Endothelial cell of umbilical vein (primary cell): ENCODE results near the gene JPH2. TPM values are rescaled to one million over a fixed set of nuclear protein-coding genes. Genes with fewer than 3 reads are reported as not detected.

ENCODE experiments used
- BruUV-seq: library from RNA; stranded (reverse); fragments of 400-500 nt; replicated peaks from 2 replicates; lab custom pipeline; 2021; lab: Mats Ljungman, UMichigan
- CTCF ChIA-PET: fragments of 300-600, 350-600 bp; sonication (Branson Sonifier 250); formaldehyde crosslinking; loops from one replicate; lab custom pipeline; 2021; ENCODE audit warnings: antibody characterized with exemption, inconsistent platforms; lab: Charles Lee
- POLR2A ChIA-PET: fragments of 300-600, 350-600 bp; sonication (Branson Sonifier 250); formaldehyde crosslinking; loops from one replicate; lab custom pipeline; 2021; ENCODE audit warnings: antibody characterized with exemption, inconsistent platforms; lab: Charles Lee
- DNase-seq: peaks from one replicate; pipeline ENCODE4 v3.0.0-alpha.2; 2011; ENCODE audit warnings: low read depth, low spot score
- FAIRE-seq: peaks from 2 replicates; lab custom pipeline; 2011; peaks lifted over from hg19 to GRCh38; lab: Jason Lieb, UNC
- H2AFZ ChIP-seq: 2 replicates; pipeline ENCODE4 v1.6.0; 2012; ENCODE audit warnings: low read depth, low read length, control low read depth, inconsistent platforms
- H3K27ac ChIP-seq: 2 replicates; pipeline ENCODE4 v1.5.1; 2011; ENCODE audit warnings: low read depth, mild to moderate bottlenecking, control low read depth, low read length, moderate library complexity; ENCODE audit not compliant: insufficient read depth
- H3K27me3 ChIP-seq, 2 experiments: 2 replicates each; pipeline versions ENCODE4 v1.6.0 to v1.6.1; 2011; ENCODE audit warnings: low read length in 2 of 2, mixed read lengths in 1 of 2; ENCODE audit not compliant: control insufficient read depth in 2 of 2, insufficient read depth in 2 of 2
- H3K36me3 ChIP-seq, 2 experiments: 2 replicates in 1 of 2; 3 replicates in 1 of 2; pipeline ENCODE4 v1.5.1; 2011; ENCODE audit warnings: low read length in 2 of 2, mild to moderate bottlenecking in 1 of 2, moderate library complexity in 1 of 2; ENCODE audit not compliant: control insufficient read depth in 2 of 2, insufficient read depth in 2 of 2; ENCODE audit errors: extremely low read depth in 1 of 2
- H3K4me1 ChIP-seq: 3 replicates; pipeline ENCODE4 v1.5.1; 2011; ENCODE audit warnings: mild to moderate bottlenecking, low read length; ENCODE audit not compliant: control insufficient read depth, insufficient read depth; ENCODE audit errors: extremely low read depth
- H3K4me2 ChIP-seq: 2 replicates; pipeline ENCODE4 v1.6.1; 2011; ENCODE audit warnings: low read length, control low read depth, mixed read lengths; ENCODE audit not compliant: insufficient read depth
- H3K4me3 ChIP-seq, 3 experiments: fragments of 200-600 bp in 1 of 3; sonication (generic), shearing (Covaris generic) in 1 of 3; replicated peaks in 1 of 3; 2 replicates each; pipeline ENCODE4 v1.5.1; 2011 to 2016; ENCODE audit warnings: control low read depth in 3 of 3, low read length in 3 of 3, mild to moderate bottlenecking in 2 of 3, inconsistent platforms in 1 of 3, low read depth in 1 of 3, moderate library complexity in 1 of 3; ENCODE audit not compliant: insufficient read depth in 1 of 3
- H3K79me2 ChIP-seq: 2 replicates; pipeline ENCODE4 v1.6.0; 2012; ENCODE audit warnings: low read length, inconsistent platforms; ENCODE audit not compliant: control insufficient read depth, insufficient read depth
- H3K9ac ChIP-seq: replicated peaks from 2 replicates; pipeline ENCODE3; 2011; ENCODE audit warnings: low read length, control low read depth; ENCODE audit not compliant: insufficient read depth; ENCODE audit errors: extremely low read depth
- H3K9me1 ChIP-seq: replicated peaks from 3 replicates; pipeline ENCODE4 v1.6.0; 2011; ENCODE audit warnings: mild to moderate bottlenecking, low read length; ENCODE audit not compliant: control insufficient read depth, insufficient read depth; ENCODE audit errors: extremely low read depth
- H3K9me3 ChIP-seq: replicated peaks from 2 replicates; pipeline ENCODE4 v1.5.1; 2012; ENCODE audit warnings: low read length, inconsistent platforms; ENCODE audit not compliant: control insufficient read depth, insufficient read depth
- H4K20me1 ChIP-seq: replicated peaks from 2 replicates; pipeline ENCODE3; 2011; ENCODE audit warnings: mild to moderate bottlenecking, low read length; ENCODE audit not compliant: control insufficient read depth, insufficient read depth; ENCODE audit errors: extremely low read depth
- EZH2 ChIP-seq: IDR thresholded peaks from 2 replicates; pipeline ENCODE4 v1.6.1; 2012; ENCODE audit warnings: borderline replicate concordance, low read depth, mild to moderate bottlenecking, moderate library complexity, low read length, inconsistent platforms; ENCODE audit not compliant: severe bottlenecking
- FOS ChIP-seq: IDR thresholded peaks from 2 replicates; pipeline ENCODE4 v1.6.1; 2011; ENCODE audit warnings: mild to moderate bottlenecking, low read length, moderate library complexity, borderline replicate concordance; ENCODE audit not compliant: insufficient read depth
- GATA2 ChIP-seq: IDR thresholded peaks from 2 replicates; pipeline ENCODE4 v1.7.0; 2011; ENCODE audit warnings: low read depth, mild to moderate bottlenecking, moderate library complexity, mixed read lengths, low read length; ENCODE audit not compliant: insufficient read length, insufficient read depth
- JUN ChIP-seq: IDR thresholded peaks from 2 replicates; pipeline ENCODE4 v1.6.1; 2011; ENCODE audit warnings: borderline replicate concordance, low read depth; ENCODE audit not compliant: insufficient read length, insufficient read depth
- MYC ChIP-seq: IDR thresholded peaks from one replicate; pipeline ENCODE4 v1.6.1; 2011; ENCODE audit warnings: mild to moderate bottlenecking, low read depth, low read length
- POLR2A ChIP-seq: IDR thresholded peaks from 2 replicates; pipeline ENCODE4 v1.6.1; 2012; ENCODE audit warnings: low read depth, mild to moderate bottlenecking, control low read depth, low read length
- POLR2AphosphoS5 ChIP-seq: IDR thresholded peaks from 2 replicates; pipeline ENCODE4 v1.6.1; 2012; ENCODE audit warnings: low read depth, mild to moderate bottlenecking, control low read depth, low read length, moderate library complexity; ENCODE audit not compliant: insufficient read depth
- dilution Hi-C: fragments of 300-500 bp; cut with MboI; formaldehyde crosslinking; loops from one replicate; pipeline ENCODE4 v1.15.0; 2019; ENCODE audit warnings: low sequenced_read_pairs; ENCODE audit not compliant: extremely low pct_ligation_motif_present
- intact Hi-C: fragments of 100-400 bp; cut with micrococcal nuclease; formaldehyde crosslinking; loops from one replicate; pipeline ENCODE4 v1.10.0; 2022
- polyA plus RNA-seq, 4 experiments: library from polyadenylated mRNA; depleted of rRNA in 3 of 4; stranded (reverse) in 3 of 4; unstranded in 1 of 4; fragments of >200 nt; gene quantifications; 2 replicates each; pipeline versions ENCODE4 v1.2.1 to v1.2.3, GENCODE V29; 2011 to 2012; ENCODE audit warnings: missing spikeins in 1 of 4
- total RNA-seq: library from RNA; stranded (reverse); gene quantifications from 2 replicates; pipeline ENCODE4 v1.2.3, GENCODE V29; 2021
- TF ChIP-seq, protein P1 (sequence below), 2 donors: IDR thresholded peaks; 1 replicate in 1 of 2; 2 replicates in 1 of 2; pipeline ENCODE4 v1.5.1; 2011; ENCODE audit warnings: low read length in 2 of 2, mild to moderate bottlenecking in 2 of 2, moderate library complexity in 2 of 2, control low read depth in 1 of 2, inconsistent platforms in 1 of 2, low read depth in 1 of 2; ENCODE audit not compliant: insufficient read depth in 1 of 2; ENCODE audit errors: extremely low read depth in 1 of 2
- TF ChIP-seq, protein P2 (sequence below): IDR thresholded peaks from 2 replicates; pipeline ENCODE4 v1.6.1; 2011; ENCODE audit not compliant: insufficient read depth, insufficient read length

The JPH2 gene
- total and polyA plus RNA-seq, 2 donors (not counting 3 experiments of a cell fraction or from before 2014, with no cell fraction given): not detected

DNA sequence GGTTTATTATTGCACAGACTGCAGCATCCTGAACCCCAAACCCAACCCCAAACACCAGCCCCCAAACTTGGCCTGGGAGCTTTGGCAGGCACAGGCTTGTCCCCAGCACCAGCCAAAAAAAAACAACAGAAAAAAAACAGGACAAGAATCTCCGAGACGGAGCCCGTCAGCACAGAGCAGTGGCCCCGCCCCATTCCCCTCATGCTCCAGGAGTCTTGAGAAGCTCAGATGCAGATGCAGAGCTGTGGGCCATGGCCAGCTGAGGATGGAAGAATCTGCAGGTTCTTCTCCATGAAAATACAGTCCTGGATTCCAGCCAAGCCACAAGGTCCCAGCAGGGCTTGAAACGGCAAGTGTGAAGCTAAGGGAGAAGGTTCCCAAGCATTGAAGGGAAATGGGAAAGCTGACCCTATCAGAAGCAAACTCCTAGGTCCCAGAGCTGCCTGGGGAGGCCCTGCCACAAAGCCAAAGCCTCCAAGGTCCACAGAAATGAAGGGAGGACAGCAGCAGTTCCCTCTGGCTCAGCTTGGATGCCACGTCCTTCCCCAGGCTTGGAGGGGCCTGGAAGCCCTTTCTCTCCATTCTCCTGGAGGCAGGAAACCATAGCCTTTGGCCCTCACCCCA is 75.2 kb downstream of the JPH2 start:
- Histone ChIP-seq H3K27ac (no peak overlapping the region), H3K36me3 (no peaks in the 10 kb centered on the region), H3K4me1 (no peaks in the 10 kb centered on the region), H4K20me1 (no peaks in the 10 kb centered on the region), H3K9me3 (no peaks in the 10 kb centered on the region), H3K27me3 (peaks cover 9 to 11% of the 10 kb centered on the region in 2 experiments), H2AFZ (no peak overlapping the region), H3K9me1 (no peaks in the 10 kb centered on the region), H3K4me2 (no peak overlapping the region), H3K9ac (no peak overlapping the region), H3K4me3 (no peak overlapping the region), H3K79me2 (no peaks in the 10 kb centered on the region)
- FAIRE-seq: no peak
- dilution Hi-C loops: no loop called here
- no TSS peak for BruUV-seq
- CTCF ChIA-PET: interaction anchor here (0.6 to 4.4 kb wide), 2 partner anchors 79 to 274 kb away, joined by 3 to 49 read pairs; no protein-coding TSS in a partner anchor
- DNase-seq: no peak
- intact Hi-C loops: loop anchor here (10.0 kb wide), 1 partner anchor 353 kb away; no protein-coding TSS in a partner anchor
- TF ChIP-seq, protein P1, sequence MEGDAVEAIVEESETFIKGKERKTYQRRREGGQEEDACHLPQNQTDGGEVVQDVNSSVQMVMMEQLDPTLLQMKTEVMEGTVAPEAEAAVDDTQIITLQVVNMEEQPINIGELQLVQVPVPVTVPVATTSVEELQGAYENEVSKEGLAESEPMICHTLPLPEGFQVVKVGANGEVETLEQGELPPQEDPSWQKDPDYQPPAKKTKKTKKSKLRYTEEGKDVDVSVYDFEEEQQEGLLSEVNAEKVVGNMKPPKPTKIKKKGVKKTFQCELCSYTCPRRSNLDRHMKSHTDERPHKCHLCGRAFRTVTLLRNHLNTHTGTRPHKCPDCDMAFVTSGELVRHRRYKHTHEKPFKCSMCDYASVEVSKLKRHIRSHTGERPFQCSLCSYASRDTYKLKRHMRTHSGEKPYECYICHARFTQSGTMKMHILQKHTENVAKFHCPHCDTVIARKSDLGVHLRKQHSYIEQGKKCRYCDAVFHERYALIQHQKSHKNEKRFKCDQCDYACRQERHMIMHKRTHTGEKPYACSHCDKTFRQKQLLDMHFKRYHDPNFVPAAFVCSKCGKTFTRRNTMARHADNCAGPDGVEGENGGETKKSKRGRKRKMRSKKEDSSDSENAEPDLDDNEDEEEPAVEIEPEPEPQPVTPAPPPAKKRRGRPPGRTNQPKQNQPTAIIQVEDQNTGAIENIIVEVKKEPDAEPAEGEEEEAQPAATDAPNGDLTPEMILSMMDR (IDR thresholded peaks at IDR 0.05; ENCODE audit: extremely low read depth in 1 of 2, insufficient read depth in 1 of 2, low read depth in 1 of 2, low read length in 2 of 2): no peak
- no peak for TF ChIP-seq MYC
- TF ChIP-seq JUN: no peak
- no peak for TF ChIP-seq GATA2
- no peak for TF ChIP-seq POLR2AphosphoS5
- TF ChIP-seq EZH2: no peak
- no peak for TF ChIP-seq POLR2A
- TF ChIP-seq FOS: no peak
- TF ChIP-seq, protein P2, sequence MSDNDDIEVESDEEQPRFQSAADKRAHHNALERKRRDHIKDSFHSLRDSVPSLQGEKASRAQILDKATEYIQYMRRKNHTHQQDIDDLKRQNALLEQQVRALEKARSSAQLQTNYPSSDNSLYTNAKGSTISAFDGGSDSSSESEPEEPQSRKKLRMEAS: no peak
- POLR2A ChIA-PET: no interaction called here
